Mesothelial cell of epicardium (in vitro differentiated cells): Measurements from ENCODE around the gene CDH2. TPM values are rescaled to one million over a fixed set of nuclear protein-coding genes. Genes with fewer than 3 reads are reported as not detected.

Source experiments
- DNase-seq, 2 experiments: peaks; one replicate each; pipeline ENCODE4 v3.0.0; 2021; ENCODE audit warnings: low spot score in 2 of 2; ENCODE audit not compliant: unreplicated experiment in 2 of 2
- H3K27ac Mint-ChIP-seq: 2 replicates; pipeline ENCODE4 v1.8.0; 2021; ENCODE audit warnings: mixed read lengths
- H3K27me3 Mint-ChIP-seq: 2 replicates; pipeline ENCODE4 v1.8.0; 2021; ENCODE audit warnings: low read depth, mixed read lengths
- H3K36me3 Mint-ChIP-seq: 2 replicates; pipeline ENCODE4 v1.8.0; 2021; ENCODE audit warnings: mixed read lengths
- H3K4me1 Mint-ChIP-seq: 2 replicates; pipeline ENCODE4 v1.8.0; 2021; ENCODE audit warnings: mixed read lengths
- H3K4me3 Mint-ChIP-seq: 2 replicates; pipeline ENCODE4 v1.8.0; 2021; ENCODE audit warnings: mild to moderate bottlenecking, moderate library complexity, mixed read lengths
- H3K9me3 Mint-ChIP-seq: 2 replicates; pipeline ENCODE4 v1.8.0; 2021; ENCODE audit warnings: mixed read lengths
- total RNA-seq: library from RNA; stranded (reverse); gene quantifications from 3 replicates; pipeline ENCODE4 v1.2.1, GENCODE V29; 2021
- TF ChIP-seq, protein P1 (sequence below): fragments of 200-600 bp; sonication (generic); IDR thresholded peaks from one replicate; pipeline ENCODE4 v1.5.0; 2021; ENCODE audit warnings: antibody characterized with exemption; ENCODE audit not compliant: unreplicated experiment

The CDH2 gene
- total RNA-seq, 1 donor from 2014 or later, result 46.6 TPM

DNA sequence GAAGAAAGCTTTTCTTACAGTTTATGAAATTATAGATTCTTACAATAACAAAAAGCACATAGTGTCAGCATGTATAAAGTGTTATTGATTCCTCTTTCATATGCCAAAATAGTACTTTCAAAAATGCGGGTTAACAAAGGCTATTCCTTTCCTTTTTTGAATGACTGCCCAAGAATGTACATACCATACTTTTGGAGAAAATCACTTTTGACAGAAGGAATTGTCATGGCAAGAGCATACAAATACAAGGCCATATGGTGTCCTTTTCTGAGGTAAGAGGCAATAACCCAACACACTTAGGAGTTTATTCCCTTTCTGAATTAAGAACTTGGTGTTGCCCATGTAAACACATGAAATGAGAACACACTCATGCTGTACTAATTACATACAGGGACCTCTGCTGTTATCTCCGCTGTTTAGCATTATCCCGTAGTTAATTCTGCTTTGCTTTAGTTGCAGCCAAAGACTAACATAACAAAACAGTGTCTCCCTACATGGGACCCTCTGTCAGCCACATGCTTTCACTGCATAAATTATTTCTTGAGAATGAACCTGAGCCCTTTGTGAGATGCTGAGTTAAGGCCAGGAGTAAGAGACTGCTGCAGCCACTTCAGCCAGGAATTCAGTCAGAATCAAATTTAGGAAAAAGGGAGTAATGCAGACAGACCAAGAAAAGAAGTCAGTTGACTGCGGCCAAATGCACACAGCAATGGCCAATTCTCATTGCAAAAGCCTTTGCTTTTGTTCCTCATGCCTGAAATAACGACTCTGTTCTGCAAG is 67.0 kb downstream of the CDH2 start:
- no peak for DNase-seq
- H3K36me3 Mint-ChIP-seq, result no peaks in the 10 kb centered on the region
- H3K9me3 Mint-ChIP-seq, result no peaks in the 10 kb centered on the region
- peaks cover 57% of the 10 kb centered on the region for H3K4me1 Mint-ChIP-seq
- H3K27ac Mint-ChIP-seq, result no peak overlapping the region
- TF ChIP-seq, protein P1, sequence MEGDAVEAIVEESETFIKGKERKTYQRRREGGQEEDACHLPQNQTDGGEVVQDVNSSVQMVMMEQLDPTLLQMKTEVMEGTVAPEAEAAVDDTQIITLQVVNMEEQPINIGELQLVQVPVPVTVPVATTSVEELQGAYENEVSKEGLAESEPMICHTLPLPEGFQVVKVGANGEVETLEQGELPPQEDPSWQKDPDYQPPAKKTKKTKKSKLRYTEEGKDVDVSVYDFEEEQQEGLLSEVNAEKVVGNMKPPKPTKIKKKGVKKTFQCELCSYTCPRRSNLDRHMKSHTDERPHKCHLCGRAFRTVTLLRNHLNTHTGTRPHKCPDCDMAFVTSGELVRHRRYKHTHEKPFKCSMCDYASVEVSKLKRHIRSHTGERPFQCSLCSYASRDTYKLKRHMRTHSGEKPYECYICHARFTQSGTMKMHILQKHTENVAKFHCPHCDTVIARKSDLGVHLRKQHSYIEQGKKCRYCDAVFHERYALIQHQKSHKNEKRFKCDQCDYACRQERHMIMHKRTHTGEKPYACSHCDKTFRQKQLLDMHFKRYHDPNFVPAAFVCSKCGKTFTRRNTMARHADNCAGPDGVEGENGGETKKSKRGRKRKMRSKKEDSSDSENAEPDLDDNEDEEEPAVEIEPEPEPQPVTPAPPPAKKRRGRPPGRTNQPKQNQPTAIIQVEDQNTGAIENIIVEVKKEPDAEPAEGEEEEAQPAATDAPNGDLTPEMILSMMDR, result no peak
- no peaks in the 10 kb centered on the region for H3K27me3 Mint-ChIP-seq
- H3K4me3 Mint-ChIP-seq, result no peak overlapping the region

DNA sequence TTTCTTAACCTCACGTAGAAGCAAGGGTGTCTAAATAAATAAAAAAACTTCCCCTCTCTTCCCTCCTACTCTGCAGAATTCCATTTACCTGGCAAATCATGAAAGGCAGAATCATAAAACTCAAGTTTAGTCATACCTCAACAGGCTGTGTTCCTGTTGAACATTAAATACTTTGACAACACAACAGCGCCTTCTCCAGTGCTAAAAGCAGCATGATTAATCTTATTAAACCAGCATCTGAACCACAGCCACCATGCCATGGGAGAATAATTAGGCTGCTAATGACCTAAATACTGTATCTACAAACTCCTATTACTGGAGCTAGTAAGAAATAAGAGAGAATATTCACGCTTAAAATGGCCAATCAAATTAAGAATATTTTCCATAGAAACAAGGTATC is 68.1 kb downstream of the CDH2 start:
- peaks cover 55% of the 10 kb centered on the region for H3K4me1 Mint-ChIP-seq
- H3K4me3 Mint-ChIP-seq, result no peak overlapping the region
- TF ChIP-seq, protein P1, result no peak
- H3K36me3 Mint-ChIP-seq, result no peaks in the 10 kb centered on the region
- no peak for DNase-seq
- H3K27me3 Mint-ChIP-seq, result no peaks in the 10 kb centered on the region
- no peaks in the 10 kb centered on the region for H3K9me3 Mint-ChIP-seq
- no peak overlapping the region for H3K27ac Mint-ChIP-seq

DNA sequence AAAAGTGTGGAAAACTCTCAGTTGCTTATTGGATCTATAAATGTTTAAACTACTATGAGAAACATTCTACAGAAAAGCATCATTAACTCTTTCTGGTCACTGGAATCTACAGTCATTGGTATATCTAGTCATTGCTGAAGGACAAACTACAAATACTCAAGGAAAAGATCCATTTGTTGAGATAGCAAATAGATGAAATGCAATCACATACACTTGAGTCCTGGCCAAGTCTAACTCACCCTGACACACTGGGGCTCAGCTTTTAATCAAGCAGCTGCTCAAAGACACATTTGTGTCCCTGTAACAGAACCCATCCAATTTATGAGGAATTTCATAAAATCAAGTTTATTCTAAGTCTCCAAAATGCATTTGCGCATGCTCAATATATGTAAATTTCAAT is 68.7 kb downstream of the CDH2 start:
- peaks cover 50% of the 10 kb centered on the region for H3K4me1 Mint-ChIP-seq
- no peak overlapping the region for H3K27ac Mint-ChIP-seq
- H3K27me3 Mint-ChIP-seq, result no peaks in the 10 kb centered on the region
- H3K9me3 Mint-ChIP-seq, result no peaks in the 10 kb centered on the region
- DNase-seq, result no peak
- no peak overlapping the region for H3K4me3 Mint-ChIP-seq
- TF ChIP-seq, protein P1, result no peak
- no peaks in the 10 kb centered on the region for H3K36me3 Mint-ChIP-seq

DNA sequence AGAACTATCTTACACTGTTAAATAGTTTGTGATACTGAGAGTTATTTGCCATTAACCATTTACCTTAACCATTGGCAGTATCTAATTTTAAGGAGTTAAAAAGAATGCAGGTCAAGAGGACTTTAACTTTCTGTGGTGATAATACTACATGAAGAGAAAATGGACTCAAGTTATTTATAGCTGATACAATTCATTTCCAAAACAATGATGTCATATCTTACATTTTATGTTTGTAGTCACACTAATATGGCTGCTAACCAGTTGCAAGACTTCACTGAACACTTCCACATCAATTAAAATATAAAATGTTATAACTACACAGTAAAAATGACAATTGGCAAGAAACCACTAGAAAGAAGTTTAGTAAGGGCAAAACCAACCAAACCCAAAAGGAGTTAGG is 77.7 kb downstream of the CDH2 start:
- H3K36me3 Mint-ChIP-seq, result peaks cover 5% of the 10 kb centered on the region
- H3K4me1 Mint-ChIP-seq, result peaks cover 8% of the 10 kb centered on the region
- TF ChIP-seq, protein P1, result no peak
- H3K27ac Mint-ChIP-seq, result no peak overlapping the region
- no peak overlapping the region for H3K4me3 Mint-ChIP-seq
- H3K9me3 Mint-ChIP-seq, result peaks cover 12% of the 10 kb centered on the region
- H3K27me3 Mint-ChIP-seq, result no peaks in the 10 kb centered on the region
- DNase-seq, result no peak

DNA sequence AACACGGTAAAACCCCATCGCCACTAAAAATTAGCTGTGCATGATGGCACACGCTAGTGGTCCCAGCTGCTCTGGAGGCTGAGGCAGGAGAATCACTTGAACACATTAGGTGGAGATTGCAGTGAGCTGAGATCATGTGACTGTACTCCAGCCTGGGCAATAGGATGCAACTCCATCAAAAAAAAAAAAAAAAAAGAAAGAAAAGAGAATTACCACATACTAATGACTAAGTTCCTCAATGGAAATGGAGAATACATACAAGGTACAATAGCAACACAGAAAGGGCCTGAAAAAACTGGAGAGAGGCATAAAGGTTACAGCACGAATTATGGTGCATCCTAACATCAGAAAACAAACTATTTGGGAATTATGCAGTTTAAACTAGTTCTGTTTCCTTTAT is 81.3 kb downstream of the CDH2 start:
- Mint-ChIP-seq H3K36me3 (peaks cover 5% of the 10 kb centered on the region), H3K27me3 (no peaks in the 10 kb centered on the region), H3K4me3 (no peak overlapping the region), H3K9me3 (peaks cover 12% of the 10 kb centered on the region), H3K27ac (no peak overlapping the region), H3K4me1 (peaks cover 8% of the 10 kb centered on the region)
- TF ChIP-seq, protein P1, result no peak
- DNase-seq, result no peak
